Panc1 (cell line): ENCODE measurements around the gene ARMS2.

ENCODE experiments used
- CTCF ChIP-seq: fragments of 450-650 bp; IDR thresholded peaks from 2 replicates; pipeline ENCODE4 v1.5.1; 2017; ENCODE audit warnings: mild to moderate bottlenecking
- POLR2AphosphoS5 ChIP-seq: IDR thresholded peaks from 2 replicates; pipeline ENCODE4 v1.6.1; 2012; ENCODE audit warnings: mild to moderate bottlenecking, low read depth, low read length, moderate library complexity
- TCF7L2 ChIP-seq: IDR thresholded peaks from 2 replicates; pipeline ENCODE4 v1.6.1; 2011; ENCODE audit warnings: mild to moderate bottlenecking, low read depth, low read length, inconsistent platforms
- TF ChIP-seq, protein P1 (sequence below), 2 experiments: IDR thresholded peaks; 2 replicates each; pipeline ENCODE4 v1.6.1; 2011 to 2012; ENCODE audit warnings: low read depth in 2 of 2, control low read depth in 1 of 2, low read length in 1 of 2, mild to moderate bottlenecking in 1 of 2, moderate library complexity in 1 of 2; ENCODE audit not compliant: insufficient read depth in 1 of 2

- TF ChIP-seq, protein P1, sequence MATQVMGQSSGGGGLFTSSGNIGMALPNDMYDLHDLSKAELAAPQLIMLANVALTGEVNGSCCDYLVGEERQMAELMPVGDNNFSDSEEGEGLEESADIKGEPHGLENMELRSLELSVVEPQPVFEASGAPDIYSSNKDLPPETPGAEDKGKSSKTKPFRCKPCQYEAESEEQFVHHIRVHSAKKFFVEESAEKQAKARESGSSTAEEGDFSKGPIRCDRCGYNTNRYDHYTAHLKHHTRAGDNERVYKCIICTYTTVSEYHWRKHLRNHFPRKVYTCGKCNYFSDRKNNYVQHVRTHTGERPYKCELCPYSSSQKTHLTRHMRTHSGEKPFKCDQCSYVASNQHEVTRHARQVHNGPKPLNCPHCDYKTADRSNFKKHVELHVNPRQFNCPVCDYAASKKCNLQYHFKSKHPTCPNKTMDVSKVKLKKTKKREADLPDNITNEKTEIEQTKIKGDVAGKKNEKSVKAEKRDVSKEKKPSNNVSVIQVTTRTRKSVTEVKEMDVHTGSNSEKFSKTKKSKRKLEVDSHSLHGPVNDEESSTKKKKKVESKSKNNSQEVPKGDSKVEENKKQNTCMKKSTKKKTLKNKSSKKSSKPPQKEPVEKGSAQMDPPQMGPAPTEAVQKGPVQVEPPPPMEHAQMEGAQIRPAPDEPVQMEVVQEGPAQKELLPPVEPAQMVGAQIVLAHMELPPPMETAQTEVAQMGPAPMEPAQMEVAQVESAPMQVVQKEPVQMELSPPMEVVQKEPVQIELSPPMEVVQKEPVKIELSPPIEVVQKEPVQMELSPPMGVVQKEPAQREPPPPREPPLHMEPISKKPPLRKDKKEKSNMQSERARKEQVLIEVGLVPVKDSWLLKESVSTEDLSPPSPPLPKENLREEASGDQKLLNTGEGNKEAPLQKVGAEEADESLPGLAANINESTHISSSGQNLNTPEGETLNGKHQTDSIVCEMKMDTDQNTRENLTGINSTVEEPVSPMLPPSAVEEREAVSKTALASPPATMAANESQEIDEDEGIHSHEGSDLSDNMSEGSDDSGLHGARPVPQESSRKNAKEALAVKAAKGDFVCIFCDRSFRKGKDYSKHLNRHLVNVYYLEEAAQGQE (IDR thresholded peaks at IDR 0.05; ENCODE audit: insufficient read depth in 1 of 2, low read depth in 2 of 2, low read length in 1 of 2): no peak
- TF ChIP-seq POLR2AphosphoS5: no peak
- TF ChIP-seq CTCF: no peak
- no peak for TF ChIP-seq TCF7L2
Observed at GRCh38 chr10:122469848-122470247, 15.4 kb downstream of the ARMS2 start.
